Right lobe of liver (tissue), 4 donors: Measurements from ENCODE around the gene ASCC1.

Source experiments
- CTCF ChIP-seq, 4 donors: fragments of 200-600 bp in 3 of 4; fragments of 450-650 bp in 1 of 4; IDR thresholded peaks; one replicate each; pipeline versions ENCODE4 v1.5.1 to v1.8.0; 2016 to 2022; ENCODE audit warnings: antibody characterized with exemption in 4 of 4, mild to moderate bottlenecking in 2 of 4
- POLR2A ChIP-seq: fragments of 450-650 bp; IDR thresholded peaks from one replicate; pipeline ENCODE4 v1.6.1; 2017; ENCODE audit warnings: antibody characterized with exemption, mild to moderate bottlenecking
- donor health status: DM: no; HTN: no; CAD: no.
- donor health status: DM: no; HTN: no; CAD: no.
- donor health status: DM: no; HTN: yes; CAD: no.

GRCh38 chr10:72145657-72146056 is 70.4 kb downstream of the ASCC1 start:
- TF ChIP-seq CTCF (IDR thresholded peaks at IDR 0.05), result no peak
- no peak for TF ChIP-seq POLR2A
